ENCODE results near the gene PRSS22.

DNA sequence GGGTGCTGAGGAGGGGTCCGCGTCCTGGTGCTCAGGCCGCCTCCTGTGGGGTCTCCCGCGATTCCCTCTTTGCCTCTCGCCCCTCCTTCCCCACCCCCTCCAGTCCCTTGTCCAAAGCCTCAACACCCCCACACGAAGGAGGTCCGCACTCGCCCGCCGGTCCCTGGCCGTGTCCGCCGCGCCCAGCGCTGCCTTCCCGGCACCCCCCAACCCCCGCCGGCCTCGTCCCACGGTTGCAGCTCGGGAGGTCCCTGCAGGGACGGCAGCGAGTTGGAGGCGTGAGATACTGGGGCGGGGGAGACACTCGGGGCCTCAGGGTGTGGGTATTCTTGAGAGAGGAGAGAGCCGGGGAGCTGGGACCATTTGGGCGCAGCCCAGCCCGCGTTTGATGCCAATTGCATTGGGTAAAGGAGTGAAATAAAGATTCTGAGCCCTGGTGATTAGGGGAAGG, 25.5 kb upstream of the PRSS22 start:
- no peak for TF ChIP-seq SUZ12 (IDR thresholded peaks at IDR 0.05; ENCODE audit: extremely low read depth, insufficient read depth, insufficient read length)
- no peak for TF ChIP-seq ZNF274 (IDR thresholded peaks at IDR 0.05; ENCODE audit: low read depth, low read length)
